GM13976 (cell line): ENCODE measurements around the gene GPRC5D.

Experiments
- DNase-seq: peaks from one replicate; pipeline ENCODE4 v3.0.0; 2012; ENCODE audit warnings: low spot score
- CTCF ChIP-seq: IDR thresholded peaks from 2 replicates; pipeline ENCODE4 v1.5.1; 2012; ENCODE audit warnings: borderline replicate concordance, mild to moderate bottlenecking; ENCODE audit not compliant: insufficient read depth; ENCODE audit errors: extremely low read depth, missing control alignments, control extremely low read depth
- in situ Hi-C: fragments of 300-500 bp; cut with MboI; formaldehyde crosslinking; loops from one replicate; pipeline ENCODE4 v1.12.0; 2022; ENCODE audit warnings: low sequenced_read_pairs, mixed read lengths, inconsistent platforms; ENCODE audit not compliant: unreplicated experiment

GPRC5D gene

GRCh38 chr12:12982331-12982730 lies 30.4 kb upstream of the GPRC5D start:
- DNase-seq: no peak
- in situ Hi-C loops: no loop called here
- TF ChIP-seq CTCF: no peak

GRCh38 chr12:12979731-12980259 lies 27.8 kb upstream of the GPRC5D start:
- in situ Hi-C loops: no loop called here

GRCh38 chr12:12979126-12979525 lies 27.2 kb upstream of the GPRC5D start:
- TF ChIP-seq CTCF: no peak
- no peak for DNase-seq
- in situ Hi-C loops: no loop called here

More at GRCh38 chr12:12979731-12980259, 27.8 kb upstream of the GPRC5D start:
- no peak for TF ChIP-seq CTCF
- no peak for DNase-seq

GRCh38 chr12:12977231-12977630 lies 25.3 kb upstream of the GPRC5D start:
- in situ Hi-C loops: no loop called here
- no peak for DNase-seq
- no peak for TF ChIP-seq CTCF

GRCh38 chr12:12976366-12976765 lies 24.4 kb upstream of the GPRC5D start:
- no peak for TF ChIP-seq CTCF
- DNase-seq: no peak
- in situ Hi-C loops: no loop called here

- TF ChIP-seq CTCF: peak; percentile 40
- DNase-seq: peak; percentile 30
- in situ Hi-C loops: no loop called here
Measured at GRCh38 chr12:12975322-12976077, 23.5 kb upstream of the GPRC5D start.

GRCh38 chr12:12974211-12974610 lies 22.2 kb upstream of the GPRC5D start:
- no peak for DNase-seq
- no peak for TF ChIP-seq CTCF
- in situ Hi-C loops: no loop called here
